Liver (tissue), 9 donors: ENCODE results near the gene EXO1. TPM values are rescaled to one million over a fixed set of nuclear protein-coding genes. Genes with fewer than 3 reads are reported as not detected.

Source experiments
- DNase-seq: peaks from one replicate; pipeline ENCODE4 v3.0.0-alpha.2; 2017; ENCODE audit warnings: low spot score
- H3K27ac ChIP-seq, 2 donors: one replicate each; pipeline ENCODE4 v1.7.0; 2013; ENCODE audit warnings: inconsistent platforms in 2 of 2, low read length in 2 of 2, control low read depth in 1 of 2, low read depth in 1 of 2, mild to moderate bottlenecking in 1 of 2
- H3K27me3 ChIP-seq, 4 donors: one replicate each; pipeline versions ENCODE4 v1.6.1 to v1.7.0; 2013; ENCODE audit warnings: low read length in 3 of 4, inconsistent platforms in 1 of 4, mild to moderate bottlenecking in 1 of 4, moderate library complexity in 1 of 4; ENCODE audit not compliant: control insufficient read depth in 4 of 4, insufficient read depth in 4 of 4
- H3K36me3 ChIP-seq, 4 donors: one replicate each; pipeline versions ENCODE4 v1.6.1 to v1.7.0; 2013; ENCODE audit warnings: low read length in 3 of 4, mild to moderate bottlenecking in 3 of 4, low read depth in 1 of 4, moderate library complexity in 1 of 4; ENCODE audit not compliant: control insufficient read depth in 4 of 4, insufficient read depth in 3 of 4
- H3K4me1 ChIP-seq, 4 donors: one replicate each; pipeline versions ENCODE4 v1.6.1 to v1.7.0; 2013; ENCODE audit warnings: low read length in 3 of 4, mild to moderate bottlenecking in 3 of 4, moderate library complexity in 1 of 4; ENCODE audit not compliant: control insufficient read depth in 4 of 4, insufficient read depth in 4 of 4
- H3K4me3 ChIP-seq, 3 donors: one replicate each; pipeline versions ENCODE4 v1.6.1 to v1.7.0; 2013; ENCODE audit warnings: low read length in 3 of 3, control low read depth in 1 of 3, low read depth in 1 of 3, mild to moderate bottlenecking in 1 of 3
- H3K9ac ChIP-seq, 2 donors: one replicate each; pipeline ENCODE4 v1.7.0; 2013; ENCODE audit warnings: low read length in 2 of 2, mild to moderate bottlenecking in 2 of 2, moderate library complexity in 2 of 2, control low read depth in 1 of 2, low read depth in 1 of 2
- H3K9me3 ChIP-seq, 4 donors: one replicate each; pipeline versions ENCODE4 v1.6.1 to v1.7.0; 2013; ENCODE audit warnings: low read length in 3 of 4; ENCODE audit not compliant: control insufficient read depth in 4 of 4
- ATF3 ChIP-seq: IDR thresholded peaks from 2 replicates; pipeline ENCODE4 v1.6.1; 2016; ENCODE audit warnings: antibody characterized with exemption
- EGR1 ChIP-seq, 2 donors: IDR thresholded peaks; 2 replicates each; pipeline ENCODE4 v1.6.1; 2016 to 2018; ENCODE audit warnings: antibody characterized with exemption in 2 of 2, low read depth in 2 of 2
- FOXA1 ChIP-seq: IDR thresholded peaks from 2 replicates; pipeline ENCODE4 v1.6.1; 2016; ENCODE audit warnings: antibody characterized with exemption
- FOXA2 ChIP-seq: IDR thresholded peaks from 2 replicates; pipeline ENCODE4 v1.6.1; 2016; ENCODE audit warnings: antibody characterized with exemption
- GABPA ChIP-seq, 2 donors: IDR thresholded peaks in 1 of 2; conservative IDR thresholded peaks in 1 of 2; 2 replicates each; pipeline ENCODE4 v1.6.1; 2016; ENCODE audit warnings: antibody characterized with exemption in 2 of 2, mild to moderate bottlenecking in 1 of 2, moderate library complexity in 1 of 2
- HNF4A ChIP-seq, 2 donors: conservative IDR thresholded peaks; 2 replicates each; pipeline ENCODE4 v1.6.1; 2016; ENCODE audit warnings: antibody characterized with exemption in 2 of 2, mild to moderate bottlenecking in 2 of 2
- NR2F2 ChIP-seq: IDR thresholded peaks from 2 replicates; pipeline ENCODE4 v1.6.1; 2016; ENCODE audit warnings: antibody characterized with exemption
- RAD21 ChIP-seq, 2 donors: IDR thresholded peaks; 2 replicates each; pipeline ENCODE4 v1.6.1; 2016; ENCODE audit warnings: antibody characterized with exemption in 2 of 2, mild to moderate bottlenecking in 2 of 2
- RXRA ChIP-seq, 2 donors: IDR thresholded peaks; 2 replicates each; pipeline ENCODE4 v1.6.1; 2017 to 2018; ENCODE audit warnings: antibody characterized with exemption in 2 of 2, mild to moderate bottlenecking in 1 of 2
- SP1 ChIP-seq: IDR thresholded peaks from 2 replicates; pipeline ENCODE4 v1.6.1; 2018; ENCODE audit warnings: antibody characterized with exemption, mild to moderate bottlenecking
- TAF1 ChIP-seq: conservative IDR thresholded peaks from 2 replicates; pipeline ENCODE4 v1.6.1; 2016; ENCODE audit warnings: antibody characterized with exemption, mild to moderate bottlenecking
- ZBTB33 ChIP-seq: IDR thresholded peaks from 2 replicates; pipeline ENCODE4 v1.6.1; 2016; ENCODE audit warnings: antibody characterized with exemption
- WGBS: extraction: QIAGEN DNeasy Blood & Tissue Kit; methylation state at CpG from one replicate; pipeline ENCODE4 v1.1.7; 2013; 5-methylcytosine and 5-hydroxymethylcytosine counted together
- polyA plus RNA-seq, 2 donors: library from polyadenylated mRNA; stranded (reverse) in 1 of 2; unstranded in 1 of 2; fragments of 200-250 nt in 1 of 2; fragments of >200 nt in 1 of 2; fragmentation: Nextera tagmentation in 1 of 2; extraction: Ambion mirVana in 1 of 2; gene quantifications; one replicate each; pipeline versions ENCODE4 v1.2.1 to v1.2.3, GENCODE V29; 2013 to 2015
- total RNA-seq, 2 donors: library from RNA; depleted of rRNA; stranded (reverse); fragments of >200 nt; gene quantifications; one replicate each; pipeline ENCODE4 v1.2.3, GENCODE V29; 2014
- TF ChIP-seq, protein P1 (sequence below): IDR thresholded peaks from 2 replicates; pipeline ENCODE4 v1.6.1; 2016; ENCODE audit warnings: antibody characterized with exemption
- TF ChIP-seq, protein P2 (sequence below): IDR thresholded peaks from 2 replicates; pipeline ENCODE4 v1.6.1; 2016; ENCODE audit warnings: antibody characterized with exemption, mild to moderate bottlenecking
- donor health status: healthy.
- donor health status: healthy.
- donor health status: healthy.
- donor health status: healthy.
- donor health status: healthy.

Gene EXO1
- total and polyA plus RNA-seq, 4 donors: 0.25 to 16.2 (median 0.48) TPM

DNA sequence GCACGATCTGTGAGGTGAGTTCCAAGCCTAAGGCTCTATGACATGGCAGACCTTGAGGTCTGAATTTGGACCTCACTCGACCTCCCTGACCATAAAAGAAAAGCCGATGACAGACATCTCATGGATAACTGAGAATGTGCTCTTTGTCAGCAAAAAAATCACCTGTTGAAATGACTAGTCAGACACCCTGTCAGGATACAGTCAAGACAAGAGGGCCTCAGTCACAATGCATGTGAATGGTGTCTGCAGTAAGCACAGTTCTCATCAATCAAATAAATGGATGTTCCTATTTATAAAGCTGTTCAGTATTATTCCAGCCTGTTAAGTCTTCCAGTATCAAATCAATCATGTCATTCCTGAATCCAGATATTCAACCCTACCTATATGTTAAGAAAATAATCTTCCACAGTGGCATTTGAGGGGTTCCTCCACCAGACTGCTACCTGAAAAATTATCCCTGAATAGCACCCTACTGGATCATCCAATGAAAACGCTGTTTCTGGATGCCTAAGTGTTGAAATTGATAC lies 28.6 kb upstream of the EXO1 start:
- TF ChIP-seq ZBTB33 (no peak), SP1 (no peak), EGR1 (IDR thresholded peaks at IDR 0.05; ENCODE audit: low read depth in 2 of 2) (no peak), FOXA2 (no peak), NR2F2 (no peak)
- TF ChIP-seq, protein P1, sequence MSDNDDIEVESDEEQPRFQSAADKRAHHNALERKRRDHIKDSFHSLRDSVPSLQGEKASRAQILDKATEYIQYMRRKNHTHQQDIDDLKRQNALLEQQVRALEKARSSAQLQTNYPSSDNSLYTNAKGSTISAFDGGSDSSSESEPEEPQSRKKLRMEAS: no peak
- no peaks in the 10 kb centered on the region for H3K36me3 ChIP-seq
- no peak overlapping the region for H3K4me3 ChIP-seq
- no peak for DNase-seq
- H3K9ac ChIP-seq: no peak overlapping the region
- H3K27me3 ChIP-seq: no peaks in the 10 kb centered on the region
- no peaks in the 10 kb centered on the region for H3K4me1 ChIP-seq
- H3K27ac ChIP-seq: no peak overlapping the region
- WGBS: 87% methylated on average over 4 of the region's 4 CpGs
- no peaks in the 10 kb centered on the region for H3K9me3 ChIP-seq

GRCh38 chr1:241821363-241821762 lies 26.6 kb upstream of the EXO1 start:
- Histone ChIP-seq H3K9ac (no peak overlapping the region), H3K4me1 (peaks cover 0 to 4% (median 2%) of the 10 kb centered on the region in 4 donors), H3K4me3 (no peak overlapping the region), H3K36me3 (no peaks in the 10 kb centered on the region), H3K9me3 (no peaks in the 10 kb centered on the region), H3K27me3 (no peaks in the 10 kb centered on the region), H3K27ac (no peak overlapping the region)
- TF ChIP-seq GABPA (IDR thresholded peaks at IDR 0.05 in 1 of 2, conservative IDR thresholded peaks at IDR 0.05 in 1 of 2) (no peak), TAF1 (no peak), RXRA (IDR thresholded peaks at IDR 0.05) (no peak), FOXA1 (no peak), RAD21 (IDR thresholded peaks at IDR 0.05) (no peak), EGR1 (IDR thresholded peaks at IDR 0.05; ENCODE audit: low read depth in 2 of 2) (no peak), HNF4A (conservative IDR thresholded peaks at IDR 0.05) (no peak), ATF3 (no peak)
- TF ChIP-seq, protein P1: no peak
- TF ChIP-seq, protein P2, sequence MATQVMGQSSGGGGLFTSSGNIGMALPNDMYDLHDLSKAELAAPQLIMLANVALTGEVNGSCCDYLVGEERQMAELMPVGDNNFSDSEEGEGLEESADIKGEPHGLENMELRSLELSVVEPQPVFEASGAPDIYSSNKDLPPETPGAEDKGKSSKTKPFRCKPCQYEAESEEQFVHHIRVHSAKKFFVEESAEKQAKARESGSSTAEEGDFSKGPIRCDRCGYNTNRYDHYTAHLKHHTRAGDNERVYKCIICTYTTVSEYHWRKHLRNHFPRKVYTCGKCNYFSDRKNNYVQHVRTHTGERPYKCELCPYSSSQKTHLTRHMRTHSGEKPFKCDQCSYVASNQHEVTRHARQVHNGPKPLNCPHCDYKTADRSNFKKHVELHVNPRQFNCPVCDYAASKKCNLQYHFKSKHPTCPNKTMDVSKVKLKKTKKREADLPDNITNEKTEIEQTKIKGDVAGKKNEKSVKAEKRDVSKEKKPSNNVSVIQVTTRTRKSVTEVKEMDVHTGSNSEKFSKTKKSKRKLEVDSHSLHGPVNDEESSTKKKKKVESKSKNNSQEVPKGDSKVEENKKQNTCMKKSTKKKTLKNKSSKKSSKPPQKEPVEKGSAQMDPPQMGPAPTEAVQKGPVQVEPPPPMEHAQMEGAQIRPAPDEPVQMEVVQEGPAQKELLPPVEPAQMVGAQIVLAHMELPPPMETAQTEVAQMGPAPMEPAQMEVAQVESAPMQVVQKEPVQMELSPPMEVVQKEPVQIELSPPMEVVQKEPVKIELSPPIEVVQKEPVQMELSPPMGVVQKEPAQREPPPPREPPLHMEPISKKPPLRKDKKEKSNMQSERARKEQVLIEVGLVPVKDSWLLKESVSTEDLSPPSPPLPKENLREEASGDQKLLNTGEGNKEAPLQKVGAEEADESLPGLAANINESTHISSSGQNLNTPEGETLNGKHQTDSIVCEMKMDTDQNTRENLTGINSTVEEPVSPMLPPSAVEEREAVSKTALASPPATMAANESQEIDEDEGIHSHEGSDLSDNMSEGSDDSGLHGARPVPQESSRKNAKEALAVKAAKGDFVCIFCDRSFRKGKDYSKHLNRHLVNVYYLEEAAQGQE: no peak
- 87% methylated on average over 4 of the region's 4 CpGs for WGBS
- DNase-seq: no peak
